CD4-positive, alpha-beta T cell treated with Interleukin-1 beta for 1 hour (primary cell): ENCODE measurements around the gene TCF12.
"Not testable (repeated sequence)": the region's sequence is repeated elsewhere in the genome, so short reads cannot be mapped to it uniquely, and the experiment has no call there.

Experiments used
- DNase-seq, 2 donors: peaks; one replicate each; pipeline ENCODE4 v3.0.0-alpha.2; 2020 to 2022

The TCF12 gene

GRCh38 chr15:56916825-56917477 is 1.5 kb upstream of the TCF12 start:
- DNase-seq: no peak

- peak in 1 of 2 donors; percentile 12 for DNase-seq
Measured at GRCh38 chr15:56917652-56918045, 795 bp upstream of the TCF12 start.

GRCh38 chr15:56919031-56919608 is 676 bp downstream of the TCF12 start:
- DNase-seq: peak; percentile 63 to 65

GRCh38 chr15:56919609-56920366 is 1.3 kb downstream of the TCF12 start:
- peak in 1 of 2 donors; percentile 11 for DNase-seq

GRCh38 chr15:56920367-56920627 is 1.9 kb downstream of the TCF12 start:
- no peak for DNase-seq

- no peak for DNase-seq
Measured at GRCh38 chr15:56923174-56923591, 4.7 kb downstream of the TCF12 start.

GRCh38 chr15:56927816-56928215 is 9.4 kb downstream of the TCF12 start:
- no peak for DNase-seq

GRCh38 chr15:56929399-56929798 is 11.0 kb downstream of the TCF12 start:
- DNase-seq: no peak

GRCh38 chr15:56929933-56930332 is 11.5 kb downstream of the TCF12 start:
- DNase-seq: no peak

- DNase-seq: no peak
Measured at GRCh38 chr15:56930669-56931313, 12.3 kb downstream of the TCF12 start.

- no peak for DNase-seq
Measured at GRCh38 chr15:56931639-56932508, 13.4 kb downstream of the TCF12 start.

GRCh38 chr15:56932509-56932868 is 14.0 kb downstream of the TCF12 start:
- not testable (repeated sequence) for DNase-seq

GRCh38 chr15:56933410-56933809 is 15.0 kb downstream of the TCF12 start:
- no peak for DNase-seq

GRCh38 chr15:56933811-56934210 is 15.4 kb downstream of the TCF12 start:
- DNase-seq: no peak

GRCh38 chr15:56934269-56934668 is 15.8 kb downstream of the TCF12 start:
- no peak for DNase-seq

GRCh38 chr15:56936929-56937328 is 18.5 kb downstream of the TCF12 start:
- DNase-seq: no peak

- DNase-seq: no peak
Measured at GRCh38 chr15:56939257-56939656, 20.8 kb downstream of the TCF12 start.

- no peak for DNase-seq
Measured at GRCh38 chr15:56940388-56940787, 21.9 kb downstream of the TCF12 start.

GRCh38 chr15:56942118-56942517 is 23.7 kb downstream of the TCF12 start:
- DNase-seq: no peak

GRCh38 chr15:56943403-56943802 is 25.0 kb downstream of the TCF12 start:
- no peak for DNase-seq

- no peak for DNase-seq
Measured at GRCh38 chr15:56944485-56944884, 26.0 kb downstream of the TCF12 start.

GRCh38 chr15:56946150-56946549 is 27.7 kb downstream of the TCF12 start:
- DNase-seq: no peak
